ENCODE data around the gene PRM2. TPM values are rescaled to one million over a fixed set of nuclear protein-coding genes. Genes with fewer than 3 reads are reported as not detected.

Gene PRM2, protein sequence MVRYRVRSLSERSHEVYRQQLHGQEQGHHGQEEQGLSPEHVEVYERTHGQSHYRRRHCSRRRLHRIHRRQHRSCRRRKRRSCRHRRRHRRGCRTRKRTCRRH
- polyA plus RNA-seq (2012; rRNA removed) = not detected in 2 replicates
- polyA plus RNA-seq (2012; cell fraction: cytosol; rRNA removed) = not detected in 2 replicates
- not detected in 2 replicates for polyA plus RNA-seq (2012; cell fraction: nucleus; rRNA removed)

DNA sequence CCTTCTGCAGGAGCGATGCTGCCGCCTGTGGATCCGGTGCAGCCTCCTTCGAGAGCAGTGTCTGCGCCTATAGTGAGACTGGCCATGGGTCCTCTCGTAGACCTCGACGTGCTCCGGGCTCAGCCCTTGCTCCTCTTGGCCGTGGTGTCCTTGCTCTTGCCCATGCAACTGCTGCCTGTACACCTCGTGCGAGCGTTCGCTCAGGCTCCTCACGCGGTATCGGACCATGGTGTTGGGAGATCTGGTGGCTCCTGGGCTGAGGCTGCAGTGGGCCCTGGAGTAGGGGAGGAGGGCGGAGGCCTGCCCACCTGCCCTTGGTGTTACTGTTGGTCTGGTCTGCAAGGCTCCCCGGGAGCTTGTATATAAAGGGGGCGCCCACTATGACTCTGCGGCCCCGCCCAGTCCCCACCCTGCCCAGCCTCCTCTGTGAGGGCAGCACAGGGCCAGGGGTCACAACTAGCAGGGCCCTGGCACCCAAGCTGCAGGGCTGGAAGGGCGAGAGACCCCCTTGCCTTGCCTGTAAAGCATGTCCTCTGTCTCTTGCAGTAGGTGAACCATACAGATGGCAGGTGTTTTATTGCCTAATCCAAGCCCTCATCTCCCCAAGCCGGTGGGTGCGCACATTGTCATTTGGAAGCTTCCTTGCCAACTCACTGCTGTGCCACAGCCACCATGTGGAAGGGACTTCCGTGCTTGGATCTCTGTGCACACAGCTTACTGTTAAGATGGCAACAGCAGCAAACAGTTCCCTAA lies at the start of gene PRM2:
PRM2 (minus strand) TSS at position 338 of the 753 bp plus-strand sequence; CDS start at position 228, 110 bp downstream.
- POLR2A ChIA-PET = no interaction called here
- Histone ChIP-seq H3K9me3 (no peaks in the 10 kb centered on the region), H3K27ac (ENCODE audit: low read depth in 2 of 2, low read length in 1 of 2) (no peak within 1 kb of the TSS), H3K4me2 (no peak within 1 kb of the TSS), H3K79me2 (ENCODE audit: insufficient read depth) (no peaks in the 10 kb centered on the region), H3K4me1 (ENCODE audit: control insufficient read depth in 1 of 2, insufficient read depth in 2 of 2, low read depth in 1 of 2, low read length in 1 of 2) (no peaks in the 10 kb centered on the region), H3K9ac (no peak within 1 kb of the TSS), H3K36me3 (replicated peaks in 1 of 2; ENCODE audit: control insufficient read depth in 1 of 2, insufficient read depth in 2 of 2, low read length in 1 of 2) (no peaks in the 10 kb centered on the region), H4K20me1 (ENCODE audit: insufficient read depth) (no peaks in the 10 kb centered on the region), H3F3A (replicated peaks; ENCODE audit: insufficient read depth) (no peaks in the 10 kb centered on the region), H3K9me2 (no peaks in the 10 kb centered on the region), H2AFZ (ENCODE audit: low read depth) (no peak within 1 kb of the TSS), H3K4me3 (ENCODE audit: low read depth in 2 of 2, low read length in 1 of 2) (no peak within 1 kb of the TSS), H3K27me3 (ENCODE audit: insufficient read depth) (no peaks in the 10 kb centered on the region; the same call in none of the 2 replicates)
- CTCF ChIA-PET = interaction anchor here (0.8 to 1.4 kb wide), 3 partner anchors 21 to 264 kb away, joined by 3 to 5 read pairs (median 4); partner anchors contain the start of gene SOCS1
- no peak for TF ChIP-seq FOXM1 (IDR thresholded peaks at IDR 0.05; ENCODE audit: low read depth)
- no peak for TF ChIP-seq RCOR1 (IDR thresholded peaks at IDR 0.05; ENCODE audit: low read length)
- TF ChIP-seq, protein P1, sequence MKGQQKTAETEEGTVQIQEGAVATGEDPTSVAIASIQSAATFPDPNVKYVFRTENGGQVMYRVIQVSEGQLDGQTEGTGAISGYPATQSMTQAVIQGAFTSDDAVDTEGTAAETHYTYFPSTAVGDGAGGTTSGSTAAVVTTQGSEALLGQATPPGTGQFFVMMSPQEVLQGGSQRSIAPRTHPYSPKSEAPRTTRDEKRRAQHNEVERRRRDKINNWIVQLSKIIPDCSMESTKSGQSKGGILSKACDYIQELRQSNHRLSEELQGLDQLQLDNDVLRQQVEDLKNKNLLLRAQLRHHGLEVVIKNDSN (IDR thresholded peaks at IDR 0.05; ENCODE audit: borderline replicate concordance, low read depth) = no peak
- TF ChIP-seq, protein P2, sequence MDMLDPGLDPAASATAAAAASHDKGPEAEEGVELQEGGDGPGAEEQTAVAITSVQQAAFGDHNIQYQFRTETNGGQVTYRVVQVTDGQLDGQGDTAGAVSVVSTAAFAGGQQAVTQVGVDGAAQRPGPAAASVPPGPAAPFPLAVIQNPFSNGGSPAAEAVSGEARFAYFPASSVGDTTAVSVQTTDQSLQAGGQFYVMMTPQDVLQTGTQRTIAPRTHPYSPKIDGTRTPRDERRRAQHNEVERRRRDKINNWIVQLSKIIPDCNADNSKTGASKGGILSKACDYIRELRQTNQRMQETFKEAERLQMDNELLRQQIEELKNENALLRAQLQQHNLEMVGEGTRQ (IDR thresholded peaks at IDR 0.05; ENCODE audit: borderline replicate concordance, low read depth, low read length) = no peak
- WGBS (ENCODE audit: low lambda C conversion rate) = 75% methylated on average over 12 of the region's 26 CpGs
- no peak for DNase-seq

GRCh38 chr16:11325404-11326083 lies 49.3 kb upstream of the PRM2 start:
- Histone ChIP-seq H3K36me3 (replicated peaks in 1 of 2; ENCODE audit: control insufficient read depth in 1 of 2, insufficient read depth in 2 of 2, low read length in 1 of 2) (no peaks in the 10 kb centered on the region), H3K79me2 (ENCODE audit: insufficient read depth) (no peaks in the 10 kb centered on the region), H3K4me2 (no peak overlapping the region), H3K9me2 (no peaks in the 10 kb centered on the region), H3F3A (replicated peaks; ENCODE audit: insufficient read depth) (peaks cover 18% of the 10 kb centered on the region), H3K9ac (no peak overlapping the region), H3K4me3 (ENCODE audit: low read depth in 2 of 2, low read length in 1 of 2) (no peak overlapping the region), H4K20me1 (ENCODE audit: insufficient read depth) (no peaks in the 10 kb centered on the region), H3K4me1 (ENCODE audit: control insufficient read depth in 1 of 2, insufficient read depth in 2 of 2, low read depth in 1 of 2, low read length in 1 of 2) (peaks cover 0 to 18% of the 10 kb centered on the region in 2 experiments; a peak in 3 of 4 replicates), H3K9me3 (no peaks in the 10 kb centered on the region), H3K27me3 (ENCODE audit: insufficient read depth) (no peaks in the 10 kb centered on the region), H3K27ac (ENCODE audit: low read depth in 2 of 2, low read length in 1 of 2) (no peak overlapping the region), H2AFZ (ENCODE audit: low read depth) (no peak overlapping the region)
- 77% methylated on average over 7 of the region's 10 CpGs for WGBS (ENCODE audit: low lambda C conversion rate)
- DNase-seq = no peak
- TF ChIP-seq FOXJ3 (CRISPR knock-in tag; IDR thresholded peaks at IDR 0.05) (no peak), MAX (IDR thresholded peaks at IDR 0.05; ENCODE audit: low read depth) (no peak), MEF2A (IDR thresholded peaks at IDR 0.05; ENCODE audit: borderline replicate concordance, low read depth) (no peak), EP300 (IDR thresholded peaks at IDR 0.05; ENCODE audit: borderline replicate concordance in 1 of 2, low read depth in 1 of 2, low read length in 1 of 2) (no peak), GATA2 (CRISPR knock-in tag; IDR thresholded peaks at IDR 0.05) (no peak), TAF1 (IDR thresholded peaks at IDR 0.05; ENCODE audit: borderline replicate concordance, low read depth, low read length) (no peak)
- CTCF ChIA-PET = no interaction called here
- POLR2A ChIA-PET = no interaction called here

Measured in SK-N-SH (cell line).